ENCODE measurements around the gene HNRNPA1. TPM values are rescaled to one million over a fixed set of nuclear protein-coding genes. Genes with fewer than 3 reads are reported as not detected.
A peak's percentile ranks its signal among the peaks of the same experiment; 100 is the strongest.

The HNRNPA1 gene
- total and polyA plus RNA-seq, 9 of the 15 experiments (the other 6 are each of a cell fraction or from before 2014, with no cell fraction given), result 1,166 to 2,703 (median 1,815) TPM

GRCh38 chr12:54300225-54300731, 19.8 kb downstream of the HNRNPA1 start:
- Histone ChIP-seq H3K79me2 (ENCODE audit: control insufficient read depth, insufficient read depth, low read length) (peaks cover 93% of the 10 kb centered on the region), H3K9me3 (replicated peaks; ENCODE audit: control insufficient read depth, insufficient read depth, low read depth, low read length) (no peaks in the 10 kb centered on the region), H4K20me1 (replicated peaks; ENCODE audit: control insufficient read depth, insufficient read depth, low read length) (no peaks in the 10 kb centered on the region), H3K4me2 (ENCODE audit: insufficient read depth, low read length) (peak overlapping the region; percentile 100), H3K36me3 (ENCODE audit: control insufficient read depth, insufficient read depth, low read length) (peaks cover 41% of the 10 kb centered on the region), H3K4me3 (peak overlapping the region; percentile 78), H3K9ac (ENCODE audit: insufficient read depth in 1 of 2, low read depth in 2 of 2, low read length in 2 of 2) (peak overlapping the region; percentile 92 to 93), H3K9me1 (ENCODE audit: control insufficient read depth, insufficient read depth, low read length) (no peaks in the 10 kb centered on the region), H3K27me3 (ENCODE audit: control insufficient read depth in 2 of 2, insufficient read depth in 2 of 2, low read length in 2 of 2) (no peaks in the 10 kb centered on the region), H3K4me1 (replicated peaks in 1 of 2; ENCODE audit: control insufficient read depth in 2 of 2, insufficient read depth in 2 of 2, low read length in 2 of 2) (peaks cover 23 to 33% of the 10 kb centered on the region in 2 experiments), H3K27ac (ENCODE audit: extremely low read depth, low read depth, low read length) (peak overlapping the region; percentile 88), H2AFZ (ENCODE audit: low read depth, low read length) (no peak overlapping the region)
- 0% methylated on average over 3 of the region's 3 CpGs for WGBS (ENCODE audit: insufficient coverage, low coverage, missing lambda C conversion rate)
- ChIA-PET CTCF (ENCODE audit: low intra/inter-chr PET ratio) (interaction anchor here (0.7 kb wide), 1 partner anchor 1942 kb away, joined by 3 read pairs; no protein-coding TSS in a partner anchor), POLR2A (interaction anchor here (0.5 to 4.1 kb wide), 9 partner anchors 9 to 639 kb away, joined by 3 to 19 read pairs (median 8); partner anchors contain the start of genes CBX5, COPZ1 and HNRNPA1)
- TSS peak; percentile 52 for BruUV-seq (replicated peaks)
- ATAC-seq (no peak), DNase-seq (ENCODE audit: extremely low read depth in 1 of 4, low spot score in 3 of 4) (no peak), FAIRE-seq (no peak)
- in situ Hi-C loops (cut with MboI), result no loop called here
- intact Hi-C loops (cut with micrococcal nuclease), result no loop called here
- TF ChIP-seq NFE2L1 (tag; IDR thresholded peaks at IDR 0.05; ENCODE audit: borderline replicate concordance, low read depth) (no peak), CREB5 (CRISPR knock-in tag; IDR thresholded peaks at IDR 0.05) (no peak), CHD1 (IDR thresholded peaks at IDR 0.05; ENCODE audit: low read length) (peak; percentile 86), NCOA2 (IDR thresholded peaks at IDR 0.05; ENCODE audit: partially characterized antibody in 2 of 2) (no peak), ZNF124 (CRISPR knock-in tag; IDR thresholded peaks at IDR 0.05) (no peak), CBX5 (IDR thresholded peaks at IDR 0.05; ENCODE audit: borderline replicate concordance, low read depth) (no peak), MEIS2 (IDR thresholded peaks at IDR 0.05; ENCODE audit: partially characterized antibody) (no peak), ZNF586 (CRISPR knock-in tag; conservative IDR thresholded peaks at IDR 0.05) (no peak), DACH1 (IDR thresholded peaks at IDR 0.05; ENCODE audit: partially characterized antibody) (peak; percentile 25), EHMT2 (IDR thresholded peaks at IDR 0.05) (no peak), ZNF395 (CRISPR knock-in tag; IDR thresholded peaks at IDR 0.05) (peak; percentile 32; the same call in 1 of the 2 replicates), SIN3A (IDR thresholded peaks at IDR 0.05; ENCODE audit: borderline replicate concordance in 2 of 2, control insufficient read depth in 1 of 2, low read depth in 2 of 2, low read length in 2 of 2) (peak in 1 of 2 experiments; percentile 39; a peak in 1 of 4 replicates), NRF1 (conservative IDR thresholded peaks at IDR 0.05 in 1 of 2, IDR thresholded peaks at IDR 0.05 in 1 of 2) (no peak), HOMEZ (CRISPR knock-in tag; IDR thresholded peaks at IDR 0.05) (no peak), SMAD2 (IDR thresholded peaks at IDR 0.05; ENCODE audit: low read depth, low read length) (no peak), MLLT1 (IDR thresholded peaks at IDR 0.05) (peak in 1 of 2 experiments; percentile 7; a peak in 1 of 4 replicates)

Measured in K562 (cell line).